GM18499 (cell line): ENCODE data around the gene CACNA1C.
"Not testable (repeated sequence)": the region's sequence is repeated elsewhere in the genome, so short reads cannot be mapped to it uniquely, and the experiment has no call there.

ENCODE experiments used
- ATAC-seq: cut with Tn5 transposase; IDR thresholded peaks from one replicate; pipeline ENCODE4 v1.9.1; 2021; ENCODE audit warnings: moderate number of reproducible peaks; ENCODE audit not compliant: insufficient read depth, unreplicated experiment

Gene CACNA1C

DNA sequence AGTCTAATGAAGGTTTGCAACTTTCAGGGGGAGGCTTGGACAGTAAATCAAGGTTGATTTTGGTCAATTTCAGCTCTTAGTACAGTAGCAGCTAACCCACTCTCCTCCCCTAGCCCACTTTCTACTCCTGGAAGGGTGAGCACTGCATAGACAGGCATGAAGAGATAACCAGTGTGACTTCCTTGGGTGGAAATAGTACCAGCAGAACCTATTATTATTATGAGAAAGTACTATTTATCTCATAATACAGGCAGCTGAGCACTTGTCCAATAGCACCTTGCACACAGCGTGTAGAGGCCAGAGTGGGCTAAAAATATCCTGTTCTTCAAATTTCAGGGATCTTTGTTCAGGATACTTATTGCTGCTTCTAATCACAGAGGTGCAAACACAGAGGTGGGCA is 645.8 kb downstream of the CACNA1C start:
- no peak for ATAC-seq

DNA sequence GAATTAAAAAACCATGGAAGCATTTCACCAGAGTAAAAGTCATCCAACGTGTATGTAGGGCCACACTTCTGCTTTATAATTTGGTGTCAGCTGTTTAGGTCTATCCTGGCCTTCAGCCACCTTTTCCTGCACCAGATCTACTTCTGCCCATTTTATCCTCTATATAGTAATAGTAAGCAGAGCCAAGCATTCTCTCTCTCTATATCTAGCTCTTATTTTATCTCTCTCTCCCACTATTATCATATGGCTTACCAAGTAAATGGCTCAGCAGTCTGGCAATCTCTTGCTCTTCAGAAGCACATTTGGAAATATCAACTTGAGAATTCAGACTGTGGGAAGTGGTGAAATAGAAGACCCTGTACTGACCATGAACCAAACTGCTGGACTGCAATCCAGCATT is 657.9 kb downstream of the CACNA1C start:
- no peak for ATAC-seq

DNA sequence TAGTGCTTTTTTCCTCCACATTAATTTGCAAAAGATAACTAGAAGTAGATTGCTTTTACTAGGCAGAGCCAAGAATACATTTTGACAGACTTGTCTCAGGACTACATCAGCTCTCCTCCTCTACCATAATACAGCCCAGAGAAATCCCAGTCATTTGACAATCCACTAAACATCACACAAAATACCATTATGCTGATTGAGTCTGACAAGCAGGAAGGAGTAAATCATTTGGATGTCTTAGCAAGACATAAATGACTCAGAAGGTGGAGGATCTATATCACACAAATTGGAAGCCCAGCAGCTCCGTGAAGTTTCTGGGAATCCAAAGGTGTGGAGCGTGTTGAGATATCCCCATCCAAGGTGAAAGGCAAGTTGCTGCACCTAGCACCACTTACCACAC is 666.6 kb downstream of the CACNA1C start:
- ATAC-seq = no peak

DNA sequence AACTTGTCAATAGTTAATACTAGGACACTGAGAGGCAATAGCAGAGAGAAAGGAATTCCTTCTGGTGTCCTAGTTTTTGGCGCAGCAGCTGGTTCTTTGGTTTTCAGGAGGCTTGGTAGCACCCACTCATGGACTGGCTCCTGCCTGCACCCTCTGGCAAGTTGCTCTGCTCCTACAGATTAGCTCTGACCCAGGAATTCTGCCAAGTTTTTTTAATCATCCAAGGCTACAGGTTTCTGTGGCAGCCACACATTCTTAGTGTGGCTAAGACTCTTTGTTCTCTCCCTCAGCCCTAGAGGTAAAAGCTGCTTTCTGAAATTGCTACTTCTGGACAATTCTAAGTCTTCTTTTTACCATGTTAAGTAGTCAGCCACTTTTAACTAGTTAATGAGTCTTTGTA is 670.0 kb downstream of the CACNA1C start:
- ATAC-seq = no peak

DNA sequence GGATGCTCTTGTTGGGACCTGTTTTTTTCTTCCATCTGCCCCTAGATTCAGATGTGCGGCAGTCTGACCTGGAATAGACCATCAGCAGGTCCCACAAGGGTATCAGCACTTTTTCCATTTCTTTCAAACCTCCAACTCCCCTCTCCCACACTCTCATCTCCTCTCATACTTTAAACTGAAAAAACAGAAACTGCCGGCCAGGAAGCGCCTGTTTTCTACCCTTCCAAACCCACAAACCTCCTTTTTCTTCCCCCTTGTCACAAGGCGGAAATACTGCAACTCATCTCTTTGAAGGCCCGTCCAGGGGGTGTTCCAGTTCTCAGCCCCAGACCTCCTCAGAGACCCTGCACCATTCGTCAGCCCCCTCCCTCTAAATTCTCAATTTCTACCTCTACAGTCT is 679.5 kb downstream of the CACNA1C start:
- ATAC-seq = no peak

DNA sequence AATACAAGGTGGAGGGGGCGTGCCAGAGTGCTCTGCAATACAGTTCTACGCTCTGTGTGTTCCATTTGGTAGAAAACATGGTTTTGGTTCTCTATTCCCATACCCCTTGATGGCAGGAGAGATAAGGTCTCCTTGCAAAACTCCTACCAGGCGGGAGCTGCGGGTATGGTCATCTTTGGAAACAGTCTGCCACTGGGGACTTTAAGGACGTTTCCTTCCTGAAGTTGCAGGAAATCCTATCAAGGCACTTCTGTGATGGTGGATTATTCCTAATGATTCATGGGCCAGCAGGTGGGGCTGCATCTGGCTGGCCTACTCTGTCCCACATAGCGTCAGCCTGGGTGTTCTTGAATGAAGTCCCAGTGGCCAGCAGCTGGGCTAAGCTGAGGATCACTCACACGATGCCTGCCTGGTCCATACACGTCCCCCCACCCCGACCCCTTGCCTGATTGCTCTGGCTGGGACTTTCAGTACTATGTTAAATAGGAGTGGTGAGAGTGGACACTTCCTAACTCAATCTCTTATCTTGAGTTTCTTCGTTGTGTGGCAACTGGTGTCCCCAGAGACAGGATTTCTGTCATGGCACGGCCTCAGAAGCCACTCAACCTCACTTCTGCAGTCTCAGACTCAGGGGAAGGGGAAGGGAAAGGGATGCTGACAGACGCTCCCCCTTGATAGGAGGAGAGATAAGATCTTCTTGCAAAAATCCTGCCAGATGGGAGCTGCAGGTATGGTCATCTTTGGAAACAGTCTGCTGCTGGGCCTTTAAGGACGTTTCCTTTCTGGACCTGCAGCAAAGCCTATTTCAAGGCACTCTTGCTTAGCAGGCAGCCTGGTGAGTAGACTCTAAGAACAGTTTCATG is 680.9 kb downstream of the CACNA1C start:
- no peak for ATAC-seq

DNA sequence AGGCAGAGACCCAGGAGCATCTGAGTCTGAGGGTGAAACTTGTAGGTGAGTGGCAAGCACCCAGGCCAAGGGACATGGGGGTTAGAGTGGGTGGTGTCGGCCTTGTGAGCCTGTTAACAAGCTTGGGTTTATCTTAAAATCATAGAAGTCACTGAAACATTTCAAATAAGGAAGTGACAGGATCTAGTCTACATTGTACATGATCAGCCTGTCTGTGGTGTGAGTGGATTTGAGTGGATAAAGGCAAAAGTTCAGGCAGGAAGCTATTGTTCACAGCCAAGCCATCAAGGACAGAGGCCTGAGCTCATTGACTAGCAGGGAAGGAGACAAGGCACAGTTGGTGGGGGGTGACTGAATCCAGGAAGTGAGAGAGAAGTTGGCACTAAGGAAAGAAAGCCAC is 682.6 kb downstream of the CACNA1C start:
- ATAC-seq = no peak

DNA sequence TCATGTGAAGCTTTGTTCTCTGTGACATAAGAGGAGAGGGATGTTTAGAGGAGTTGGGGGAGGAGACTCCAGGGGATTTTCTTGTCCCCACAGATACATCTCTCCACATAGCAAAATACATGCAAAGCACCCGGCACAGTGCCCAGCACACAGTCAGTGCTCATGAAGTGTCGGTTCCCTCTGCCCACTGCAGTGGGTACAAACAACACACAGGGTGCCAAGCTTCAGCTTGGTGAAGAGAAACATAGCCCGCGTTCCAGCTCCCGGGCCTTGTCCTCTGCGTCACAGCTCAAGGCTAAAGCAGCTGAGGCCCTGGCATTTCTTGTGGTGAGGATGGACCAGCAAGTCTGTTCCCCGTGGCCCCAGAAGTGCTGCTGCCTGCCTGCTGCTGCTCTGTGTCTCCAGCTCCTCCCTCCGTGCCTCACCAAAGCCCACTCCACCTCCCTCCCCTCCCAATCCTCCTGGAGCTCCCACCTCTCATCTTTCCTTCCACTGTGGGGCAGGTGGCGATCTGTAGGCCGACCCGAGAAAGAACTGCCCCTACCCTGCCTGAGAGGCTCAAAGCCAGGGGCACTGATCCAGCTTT is 685.0 kb downstream of the CACNA1C start:
- no peak for ATAC-seq

DNA sequence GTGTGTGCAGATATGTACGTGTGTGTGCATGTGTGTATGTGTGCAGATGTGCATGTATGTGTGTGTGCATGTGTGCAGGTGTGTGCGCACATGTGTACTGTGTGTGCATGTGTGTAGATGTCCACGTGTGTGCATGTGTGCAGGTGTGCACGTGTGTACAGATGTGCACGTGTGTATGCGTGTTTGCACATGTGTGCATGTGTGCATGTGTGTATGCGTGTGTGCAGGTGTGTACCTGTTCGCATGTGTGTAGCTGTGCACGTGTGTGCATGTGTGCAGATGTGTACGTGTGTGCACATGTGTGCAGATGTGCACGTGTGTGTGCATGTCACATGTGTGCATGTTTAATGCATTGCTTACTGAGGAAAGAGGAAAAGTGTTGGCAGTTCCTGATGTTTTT is 686.3 kb downstream of the CACNA1C start:
- no peak for ATAC-seq

DNA sequence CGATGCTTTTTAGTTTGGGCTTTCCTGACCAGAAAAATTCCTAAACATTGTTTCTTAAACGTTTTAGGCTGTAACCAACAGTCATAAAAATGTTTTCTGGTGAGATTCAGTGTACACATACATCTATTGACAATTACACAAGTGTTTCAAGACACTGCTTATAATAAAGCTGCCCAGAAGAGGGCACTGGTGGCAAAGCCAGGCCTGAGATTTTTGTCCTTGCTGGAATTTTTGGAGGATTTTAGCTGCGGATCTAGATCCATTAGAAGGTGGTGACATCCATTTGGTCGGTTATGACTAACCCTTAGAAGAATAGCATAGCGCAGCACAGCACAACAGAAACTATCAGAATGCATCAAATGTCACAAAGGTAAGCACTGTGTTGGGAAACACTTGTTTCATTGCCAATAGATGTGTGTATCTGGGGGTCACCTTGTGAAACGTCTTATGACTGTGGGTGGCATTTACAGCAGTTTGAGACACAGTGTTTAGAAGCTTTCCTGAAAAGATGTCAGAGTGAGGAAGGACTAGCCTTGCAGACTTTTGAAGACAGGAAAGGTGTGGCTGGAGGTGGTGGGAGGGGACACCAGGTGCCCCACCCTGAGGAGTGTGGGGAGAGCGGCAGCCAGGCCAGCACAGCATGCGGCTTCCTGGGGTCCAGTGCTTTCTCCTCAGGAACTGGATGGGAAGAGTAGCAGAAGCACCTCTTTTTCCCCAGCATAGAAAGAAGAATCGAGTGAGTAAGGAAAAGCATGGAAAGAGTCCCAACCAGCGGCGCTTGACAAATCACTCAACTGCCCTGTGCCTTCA is 687.2 kb downstream of the CACNA1C start:
- ATAC-seq = no peak

DNA sequence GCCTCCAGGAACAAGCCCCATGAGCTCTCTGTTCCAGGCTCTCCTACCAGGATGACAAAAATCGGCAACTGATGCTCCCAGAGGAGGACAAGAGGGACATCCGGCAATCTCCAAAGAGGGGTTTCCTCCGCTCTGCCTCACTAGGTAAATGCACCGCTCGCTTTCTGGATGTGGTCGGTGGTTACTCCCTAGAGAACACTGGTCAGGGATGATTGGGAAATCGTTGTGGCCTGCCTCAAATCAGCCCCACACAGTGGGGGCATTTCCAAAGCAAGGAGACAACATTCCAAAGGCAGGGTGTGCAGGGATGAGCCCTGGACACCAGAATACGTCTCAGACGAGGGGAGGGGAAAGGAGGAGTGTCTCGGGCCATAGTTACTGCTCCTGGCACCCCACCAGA is 689.2 kb downstream of the CACNA1C start:
- ATAC-seq = not testable (repeated sequence)

DNA sequence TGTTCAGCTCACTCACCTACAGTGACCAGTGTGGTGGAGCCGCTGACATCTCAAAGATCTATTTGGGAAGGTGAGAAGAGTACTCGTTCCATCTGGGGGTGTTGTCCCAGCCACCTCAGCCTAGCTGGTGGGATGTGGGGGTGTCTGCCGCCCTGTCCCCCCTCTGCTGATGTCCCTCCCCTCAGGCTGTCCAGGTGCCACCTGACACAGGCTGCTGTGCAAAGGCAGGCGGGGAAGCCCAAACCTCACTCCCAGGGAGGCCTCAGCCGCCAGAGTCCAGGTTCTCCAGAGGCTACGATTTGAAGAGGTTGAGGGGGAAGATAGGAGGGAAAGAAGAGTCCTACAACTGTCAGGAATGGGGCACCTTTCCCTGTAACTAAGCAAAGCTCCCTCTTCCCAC is 690.7 kb downstream of the CACNA1C start:
- ATAC-seq = no peak

DNA sequence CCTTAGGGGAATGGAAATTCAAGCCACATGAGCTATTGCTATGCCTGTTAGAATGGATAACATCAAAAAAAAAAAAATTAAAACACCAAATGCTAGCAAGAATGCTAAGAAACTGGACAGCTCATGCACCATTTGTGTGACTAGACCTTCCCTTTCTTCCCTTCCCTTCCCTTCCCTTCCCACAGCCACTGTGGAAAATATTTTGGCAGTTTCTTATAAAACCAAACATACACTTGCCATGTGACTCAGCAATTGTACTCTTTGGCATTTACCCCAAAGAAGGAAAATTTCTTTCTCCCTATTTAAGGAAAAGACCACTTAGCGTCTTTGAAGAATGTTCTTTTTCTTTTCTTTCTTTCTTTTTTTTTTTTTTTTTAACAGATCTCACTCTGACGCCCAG is 692.9 kb downstream of the CACNA1C start:
- ATAC-seq = no peak
